CD4-positive, alpha-beta T cell (primary cell): ENCODE measurements around the gene DNMT1. TPM values are rescaled to one million over a fixed set of nuclear protein-coding genes. Genes with fewer than 3 reads are reported as not detected.
A peak's percentile ranks its signal among the peaks of the same experiment; 100 is the strongest.

Source experiments
- ATAC-seq: fragments of 200-7000 bp; cut with Tn5 transposase; one replicate; pipeline ENCODE4 v1.10.0; 2022; ENCODE audit warnings: mild to moderate bottlenecking; ENCODE audit not compliant: poor library complexity
- CTCF ChIA-PET: fragments of 350-600 bp; sonication (Branson Sonifier 250); formaldehyde crosslinking; loops from one replicate; lab custom pipeline; 2021; ENCODE audit warnings: antibody characterized with exemption, inconsistent platforms; lab: Charles Lee
- POLR2A ChIA-PET: fragments of 350-600 bp; sonication (Branson Sonifier 250); formaldehyde crosslinking; loops from one replicate; lab custom pipeline; 2021; ENCODE audit warnings: antibody characterized with exemption, inconsistent platforms; lab: Charles Lee
- DNase-seq, 14 experiments: peaks; one replicate each; pipeline ENCODE4 v3.0.0-alpha.2; 2013 to 2020; ENCODE audit warnings: mixed read lengths in 2 of 14
- H3K27ac ChIP-seq, 2 donors: one replicate each; pipeline versions ENCODE4 v1.5.1 to v1.7.0; 2013; ENCODE audit warnings: low read length in 2 of 2, low read depth in 1 of 2, mild to moderate bottlenecking in 1 of 2
- H3K27me3 ChIP-seq, 2 experiments: 1 replicate in 1 of 2; 2 replicates in 1 of 2; pipeline versions ENCODE4 v1.6.1 to v1.7.0; 2013; ENCODE audit warnings: low read length in 2 of 2, control low read depth in 1 of 2, mild to moderate bottlenecking in 1 of 2, moderate library complexity in 1 of 2; ENCODE audit not compliant: insufficient read depth in 2 of 2, control insufficient read depth in 1 of 2
- H3K36me3 ChIP-seq: one replicate; pipeline ENCODE4 v1.6.1; 2013; ENCODE audit warnings: low read length, control low read depth; ENCODE audit not compliant: insufficient read depth
- H3K4me1 ChIP-seq: one replicate; pipeline ENCODE4 v1.6.1; 2013; ENCODE audit warnings: low read length, control low read depth; ENCODE audit not compliant: insufficient read depth
- H3K4me3 ChIP-seq: one replicate; pipeline ENCODE4 v1.5.1; 2013; ENCODE audit warnings: mild to moderate bottlenecking, low read length, moderate library complexity
- H3K9me3 ChIP-seq, 2 experiments: 1 replicate in 1 of 2; 2 replicates in 1 of 2; pipeline versions ENCODE4 v1.6.1 to v1.7.0; 2013; ENCODE audit warnings: low read length in 2 of 2, mild to moderate bottlenecking in 2 of 2, control low read depth in 1 of 2, moderate library complexity in 1 of 2; ENCODE audit not compliant: control insufficient read depth in 1 of 2, insufficient read depth in 1 of 2
- H3K27ac Mint-ChIP-seq: one replicate; pipeline ENCODE4 v1.8.0; 2020; ENCODE audit warnings: mixed read lengths
- H3K27me3 Mint-ChIP-seq: one replicate; pipeline ENCODE4 v1.8.0; 2021; ENCODE audit warnings: mixed read lengths
- H3K36me3 Mint-ChIP-seq: one replicate; pipeline ENCODE4 v1.8.0; 2021; ENCODE audit warnings: low read depth, mixed read lengths
- H3K4me1 Mint-ChIP-seq: one replicate; pipeline ENCODE4 v1.8.0; 2021; ENCODE audit warnings: low read depth, mixed read lengths
- H3K4me3 Mint-ChIP-seq: one replicate; pipeline ENCODE4 v1.8.0; 2020; ENCODE audit warnings: mild to moderate bottlenecking, mixed read lengths
- H3K9me3 Mint-ChIP-seq: one replicate; pipeline ENCODE4 v1.8.0; 2020; ENCODE audit warnings: mixed read lengths
- CTCF ChIP-seq: fragments of 200-600 bp; IDR thresholded peaks from one replicate; pipeline ENCODE4 v1.8.0; 2022; ENCODE audit warnings: antibody characterized with exemption, mild to moderate bottlenecking
- intact Hi-C, 2 experiments: fragments of 100-400 bp; cut with DNase I in 1 of 2; cut with micrococcal nuclease in 1 of 2; formaldehyde crosslinking; loops; one replicate each; pipeline versions ENCODE4 v1.15.1 to v1.9.0; 2023 to 2025; cut with DNase I, micrococcal nuclease
- total RNA-seq, 174 experiments: library from RNA in 2 of 174; stranded (reverse) in 2 of 174; gene quantifications; one replicate each; pipeline ENCODE4 v1.2.3 and lab custom pipeline; 2021 to 2026

DNMT1 gene
- total RNA-seq, 2 experiments from 2014 or later = 159 to 160 TPM

GRCh38 chr19:10187315-10187714 is 7.4 kb downstream of the DNMT1 start:
- Histone ChIP-seq H3K27me3 (no peaks in the 10 kb centered on the region), H3K4me1 (peaks cover 44% of the 10 kb centered on the region), H3K9me3 (no peaks in the 10 kb centered on the region), H3K36me3 (peaks cover 59% of the 10 kb centered on the region), H3K27ac (no peak overlapping the region), H3K4me3 (no peak overlapping the region)
- ChIA-PET CTCF (no interaction called here), POLR2A (no interaction called here)
- ATAC-seq (no peak), DNase-seq (no peak)
- intact Hi-C loops = no loop called here
- TF ChIP-seq CTCF = no peak
- no peak overlapping the region for H3K4me3 Mint-ChIP-seq
- peak overlapping the region; percentile 57 for H3K27ac Mint-ChIP-seq
- peaks cover 47% of the 10 kb centered on the region for H3K36me3 Mint-ChIP-seq
- peaks cover 31% of the 10 kb centered on the region for H3K4me1 Mint-ChIP-seq
- no peaks in the 10 kb centered on the region for H3K27me3 Mint-ChIP-seq
- H3K9me3 Mint-ChIP-seq = no peaks in the 10 kb centered on the region

GRCh38 chr19:10184636-10185035 is 10.1 kb downstream of the DNMT1 start:
- POLR2A ChIA-PET = interaction anchor here (0.8 kb wide), 1 partner anchor 175 kb away, joined by 3 read pairs; no protein-coding TSS in a partner anchor
- Mint-ChIP-seq H3K27ac (peak overlapping the region; percentile 66), H3K4me1 (peaks cover 24% of the 10 kb centered on the region), H3K36me3 (peaks cover 64% of the 10 kb centered on the region), H3K27me3 (no peaks in the 10 kb centered on the region), H3K4me3 (no peak overlapping the region), H3K9me3 (no peaks in the 10 kb centered on the region)
- intact Hi-C loops = no loop called here
- ATAC-seq = no peak
- Histone ChIP-seq H3K9me3 (no peaks in the 10 kb centered on the region), H3K27ac (no peak overlapping the region), H3K36me3 (peaks cover 64% of the 10 kb centered on the region), H3K27me3 (no peaks in the 10 kb centered on the region), H3K4me3 (no peak overlapping the region), H3K4me1 (peaks cover 27% of the 10 kb centered on the region)
- no peak for TF ChIP-seq CTCF
- DNase-seq = no peak
- CTCF ChIA-PET = no interaction called here

GRCh38 chr19:10183926-10184325 is 10.8 kb downstream of the DNMT1 start:
- Histone ChIP-seq H3K36me3 (peaks cover 68% of the 10 kb centered on the region), H3K4me3 (no peak overlapping the region), H3K9me3 (no peaks in the 10 kb centered on the region), H3K27ac (no peak overlapping the region), H3K27me3 (no peaks in the 10 kb centered on the region), H3K4me1 (peaks cover 21% of the 10 kb centered on the region)
- peaks cover 70% of the 10 kb centered on the region for H3K36me3 Mint-ChIP-seq
- no peak overlapping the region for H3K4me3 Mint-ChIP-seq
- ATAC-seq (no peak), DNase-seq (no peak)
- no peak for TF ChIP-seq CTCF
- H3K27me3 Mint-ChIP-seq = no peaks in the 10 kb centered on the region
- H3K27ac Mint-ChIP-seq = peak overlapping the region; percentile 66
- H3K4me1 Mint-ChIP-seq = peaks cover 22% of the 10 kb centered on the region
- intact Hi-C loops = no loop called here
- ChIA-PET CTCF (no interaction called here), POLR2A (interaction anchor here (0.8 kb wide), 1 partner anchor 175 kb away, joined by 3 read pairs; no protein-coding TSS in a partner anchor)
- no peaks in the 10 kb centered on the region for H3K9me3 Mint-ChIP-seq
